NCI-H2227 (cell line): ENCODE data around the gene MAP2K2.
"Not testable (repeated sequence)": the region's sequence is repeated elsewhere in the genome, so short reads cannot be mapped to it uniquely, and the experiment has no call there.

Experiments
- DNase-seq: peaks from one replicate; lab custom pipeline; 2025; ENCODE audit not compliant: unreplicated experiment; lab: John Stamatoyannopoulos, UW

Gene MAP2K2

GRCh38 chr19:4123615-4124568 lies at the start of gene MAP2K2:
Gene MAP2K2 (minus strand): TSS chr19:4124122. CDS start chr19:4123875, 247 bp downstream.
- DNase-seq = peak; percentile 92

- peak; percentile 34 for DNase-seq
These were observed 49.0 kb upstream of the MAP2K2 start for GRCh38 chr19:4172861-4173473.

- DNase-seq = no peak
These were observed 47.8 kb upstream of the MAP2K2 start for GRCh38 chr19:4171676-4172075.

GRCh38 chr19:4164262-4164661 lies 40.3 kb upstream of the MAP2K2 start:
- no peak for DNase-seq

- no peak for DNase-seq
These were observed 37.6 kb upstream of the MAP2K2 start for GRCh38 chr19:4161415-4162077.

- DNase-seq = not testable (repeated sequence)
These were observed 34.0 kb upstream of the MAP2K2 start for GRCh38 chr19:4157971-4158370.

- DNase-seq = no peak
These were observed 33.2 kb upstream of the MAP2K2 start for GRCh38 chr19:4157164-4157563.

GRCh38 chr19:4154571-4155312 lies 30.8 kb upstream of the MAP2K2 start:
- no peak for DNase-seq

- DNase-seq = no peak
These were observed 28.5 kb upstream of the MAP2K2 start for GRCh38 chr19:4152241-4152998.

GRCh38 chr19:4151623-4152022 lies 27.7 kb upstream of the MAP2K2 start:
- DNase-seq = no peak

GRCh38 chr19:4149518-4150288 lies 25.8 kb upstream of the MAP2K2 start:
- no peak for DNase-seq

GRCh38 chr19:4144666-4145249 lies 20.8 kb upstream of the MAP2K2 start:
- DNase-seq = no peak

GRCh38 chr19:4142916-4143315 lies 19.0 kb upstream of the MAP2K2 start:
- DNase-seq = not testable (repeated sequence)

GRCh38 chr19:4140237-4140711 lies 16.4 kb upstream of the MAP2K2 start:
- peak; percentile 58 for DNase-seq

- peak; percentile 36 for DNase-seq
These were observed 15.8 kb upstream of the MAP2K2 start for GRCh38 chr19:4139614-4140236.

GRCh38 chr19:4138445-4138844 lies 14.5 kb upstream of the MAP2K2 start:
- DNase-seq = no peak

GRCh38 chr19:4136680-4137088 lies 12.8 kb upstream of the MAP2K2 start:
- DNase-seq = no peak

- not testable (repeated sequence) for DNase-seq
These were observed 11.5 kb upstream of the MAP2K2 start for GRCh38 chr19:4135386-4135785.
